SH-SY5Y (cell line): ENCODE data around the gene MYO6.

Source experiments
- GATA2 ChIP-seq: IDR thresholded peaks from 2 replicates; pipeline ENCODE4 v1.6.1; 2011; ENCODE audit warnings: mild to moderate bottlenecking, low read depth, low read length
- GATA3 ChIP-seq: IDR thresholded peaks from 2 replicates; pipeline ENCODE4 v1.6.1; 2011; ENCODE audit warnings: low read depth, mild to moderate bottlenecking, low read length, moderate library complexity

DNA sequence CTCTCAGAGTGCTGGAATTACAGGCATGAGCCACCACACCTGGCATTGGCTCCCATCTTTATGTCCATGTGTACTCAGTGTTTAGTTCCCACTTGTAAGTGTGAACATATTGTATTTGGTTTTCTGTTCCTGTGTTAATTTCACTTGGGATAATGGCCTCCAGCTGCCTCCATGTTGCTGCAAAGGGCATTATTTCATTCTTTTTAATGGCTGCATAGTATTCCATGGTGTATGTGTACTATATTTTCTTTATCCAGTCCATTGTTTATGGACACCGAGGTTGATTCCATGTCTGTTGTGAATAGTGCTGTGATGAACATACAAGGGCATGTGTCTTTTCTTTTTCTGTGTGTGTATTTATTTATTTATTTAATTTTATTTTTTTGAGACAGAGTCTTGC lies 47.7 kb downstream of the MYO6 start:
- no peak for TF ChIP-seq GATA2
- TF ChIP-seq GATA3: no peak
